Panc1 (cell line): Measurements from ENCODE around the gene PRKG1. TPM values are rescaled to one million over a fixed set of nuclear protein-coding genes. Genes with fewer than 3 reads are reported as not detected.
"Not testable (repeated sequence)": the region's sequence is repeated elsewhere in the genome, so short reads cannot be mapped to it uniquely, and the experiment has no call there.

Source experiments
- ATAC-seq: fragments of 200-7000 bp; cut with Tn5 transposase; 2 replicates; pipeline ENCODE4 v1.9.1; 2020; ENCODE audit warnings: mild to moderate bottlenecking, moderate library complexity
- BruUV-seq: library from RNA; stranded (reverse); fragments of 400-500 nt; replicated peaks from 2 replicates; lab custom pipeline; 2021; lab: Mats Ljungman, UMichigan
- CTCF ChIA-PET: fragments of 300-600 bp; sonication (Branson Sonifier 250); formaldehyde crosslinking; loops from one replicate; lab custom pipeline; 2022; ENCODE audit warnings: antibody characterized with exemption; lab: Charles Lee
- POLR2A ChIA-PET: fragments of 300-600 bp; sonication (Branson Sonifier 250); formaldehyde crosslinking; loops from one replicate; lab custom pipeline; 2022; ENCODE audit warnings: antibody characterized with exemption; lab: Charles Lee
- DNase-seq: peaks from one replicate; pipeline ENCODE4 v3.0.0-alpha.2; 2010; ENCODE audit warnings: low read depth, low spot score
- H3K27ac ChIP-seq: 2 replicates; pipeline ENCODE4 v1.5.1; 2011; ENCODE audit warnings: mild to moderate bottlenecking, low read length, inconsistent platforms
- H3K27me3 ChIP-seq: fragments of 200-500 bp; sonication (Bioruptor generic); 2 replicates; pipeline ENCODE4 v1.6.0; 2014; ENCODE audit warnings: low read length, inconsistent platforms; ENCODE audit not compliant: control insufficient read depth, insufficient read depth
- H3K36me3 ChIP-seq: fragments of 200-500 bp; sonication (Bioruptor generic); 2 replicates; pipeline ENCODE4 v1.5.1; 2014; ENCODE audit warnings: inconsistent platforms, mild to moderate bottlenecking, low read length, moderate library complexity; ENCODE audit not compliant: control insufficient read depth, insufficient read depth
- H3K4me1 ChIP-seq: 2 replicates; pipeline ENCODE4 v1.5.1; 2011; ENCODE audit warnings: inconsistent platforms, mild to moderate bottlenecking, low read length, moderate library complexity; ENCODE audit not compliant: control insufficient read depth, insufficient read depth
- H3K4me3 ChIP-seq, 2 experiments: 2 replicates each; pipeline ENCODE4 v1.5.1; 2011 to 2012; ENCODE audit warnings: low read depth in 2 of 2, low read length in 2 of 2, mild to moderate bottlenecking in 2 of 2, inconsistent platforms in 1 of 2, moderate library complexity in 1 of 2
- H3K9me3 ChIP-seq: fragments of 200-500 bp; sonication (Bioruptor generic); 2 replicates; pipeline ENCODE4 v1.5.1; 2014; ENCODE audit warnings: low read depth, mild to moderate bottlenecking, inconsistent platforms, low read length, moderate library complexity; ENCODE audit not compliant: control insufficient read depth, insufficient read depth
- POLR2AphosphoS5 ChIP-seq: IDR thresholded peaks from 2 replicates; pipeline ENCODE4 v1.6.1; 2012; ENCODE audit warnings: mild to moderate bottlenecking, low read depth, low read length, moderate library complexity
- SIN3A ChIP-seq: IDR thresholded peaks from 2 replicates; pipeline ENCODE4 v1.6.1; 2012; ENCODE audit warnings: low read depth, mild to moderate bottlenecking, low read length, moderate library complexity, borderline replicate concordance; ENCODE audit not compliant: insufficient read depth
- TCF7L2 ChIP-seq: IDR thresholded peaks from 2 replicates; pipeline ENCODE4 v1.6.1; 2011; ENCODE audit warnings: mild to moderate bottlenecking, low read depth, low read length, inconsistent platforms
- in situ Hi-C: cut with HindIII; loops from 2 replicates; pipeline ENCODE4 v1.10.0; 2016; ENCODE audit warnings: low sequenced_read_pairs, low pct_unique_long_range_greater_than_20kb
- intact Hi-C: fragments of 100-400 bp; cut with micrococcal nuclease; formaldehyde crosslinking; loops from one replicate; pipeline ENCODE4 v1.10.0; 2022; ENCODE audit not compliant: unreplicated experiment
- total RNA-seq: library from RNA; stranded (reverse); gene quantifications from one replicate; pipeline ENCODE4 v1.2.1, GENCODE V29; 2021; ENCODE audit not compliant: unreplicated experiment
- TF ChIP-seq, protein P1 (sequence below), 2 experiments: IDR thresholded peaks; 2 replicates each; pipeline ENCODE4 v1.6.1; 2011 to 2012; ENCODE audit warnings: low read depth in 2 of 2, control low read depth in 1 of 2, low read length in 1 of 2, mild to moderate bottlenecking in 1 of 2, moderate library complexity in 1 of 2; ENCODE audit not compliant: insufficient read depth in 1 of 2
- TF ChIP-seq, protein P2 (sequence below): fragments of 450-650 bp; IDR thresholded peaks from 2 replicates; pipeline ENCODE4 v1.5.1; 2017; ENCODE audit warnings: mild to moderate bottlenecking

Gene PRKG1
- total RNA-seq, 1 experiment from 2014 or later: 0.92 TPM

GRCh38 chr10:52197098-52197497 lies 1122.8 kb downstream of the PRKG1 start:
- ChIA-PET CTCF (no interaction called here), POLR2A (no interaction called here)
- intact Hi-C loops: no loop called here
- H3K4me1 ChIP-seq: no peaks in the 10 kb centered on the region
- no peaks in the 10 kb centered on the region for H3K36me3 ChIP-seq
- TF ChIP-seq POLR2AphosphoS5: no peak
- ATAC-seq (no peak), DNase-seq (no peak)
- H3K27ac ChIP-seq: no peak overlapping the region
- H3K9me3 ChIP-seq: no peaks in the 10 kb centered on the region
- in situ Hi-C loops: no loop called here
- BruUV-seq: no TSS peak
- no peak overlapping the region for H3K4me3 ChIP-seq
- no peaks in the 10 kb centered on the region for H3K27me3 ChIP-seq

DNA sequence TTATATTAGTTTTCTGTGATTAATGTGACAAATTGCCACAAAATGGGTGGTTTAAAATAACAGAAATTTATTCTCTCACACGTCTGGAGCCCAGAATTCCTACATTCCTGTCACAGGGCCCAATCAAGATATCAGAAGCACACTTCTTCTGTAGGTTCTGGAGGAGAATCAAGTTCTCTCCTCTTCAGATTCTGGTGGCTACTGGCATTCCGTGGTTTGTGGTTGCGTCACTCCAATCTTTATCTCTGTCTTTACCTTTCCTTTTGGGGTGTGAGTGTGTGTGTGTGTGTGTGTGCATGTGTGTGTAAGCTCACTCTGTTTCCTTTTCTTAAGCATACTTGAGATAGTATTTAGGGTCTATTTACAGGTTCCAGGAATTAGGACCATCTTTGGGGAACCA lies 1124.3 kb downstream of the PRKG1 start:
- no peak overlapping the region for H3K4me3 ChIP-seq
- H3K4me1 ChIP-seq: no peaks in the 10 kb centered on the region
- ATAC-seq: no peak
- in situ Hi-C loops (no loop called here), intact Hi-C loops (no loop called here)
- H3K27me3 ChIP-seq: no peaks in the 10 kb centered on the region
- no peak overlapping the region for H3K27ac ChIP-seq
- TF ChIP-seq SIN3A (no peak), POLR2AphosphoS5 (no peak), TCF7L2 (no peak)
- TF ChIP-seq, protein P1, sequence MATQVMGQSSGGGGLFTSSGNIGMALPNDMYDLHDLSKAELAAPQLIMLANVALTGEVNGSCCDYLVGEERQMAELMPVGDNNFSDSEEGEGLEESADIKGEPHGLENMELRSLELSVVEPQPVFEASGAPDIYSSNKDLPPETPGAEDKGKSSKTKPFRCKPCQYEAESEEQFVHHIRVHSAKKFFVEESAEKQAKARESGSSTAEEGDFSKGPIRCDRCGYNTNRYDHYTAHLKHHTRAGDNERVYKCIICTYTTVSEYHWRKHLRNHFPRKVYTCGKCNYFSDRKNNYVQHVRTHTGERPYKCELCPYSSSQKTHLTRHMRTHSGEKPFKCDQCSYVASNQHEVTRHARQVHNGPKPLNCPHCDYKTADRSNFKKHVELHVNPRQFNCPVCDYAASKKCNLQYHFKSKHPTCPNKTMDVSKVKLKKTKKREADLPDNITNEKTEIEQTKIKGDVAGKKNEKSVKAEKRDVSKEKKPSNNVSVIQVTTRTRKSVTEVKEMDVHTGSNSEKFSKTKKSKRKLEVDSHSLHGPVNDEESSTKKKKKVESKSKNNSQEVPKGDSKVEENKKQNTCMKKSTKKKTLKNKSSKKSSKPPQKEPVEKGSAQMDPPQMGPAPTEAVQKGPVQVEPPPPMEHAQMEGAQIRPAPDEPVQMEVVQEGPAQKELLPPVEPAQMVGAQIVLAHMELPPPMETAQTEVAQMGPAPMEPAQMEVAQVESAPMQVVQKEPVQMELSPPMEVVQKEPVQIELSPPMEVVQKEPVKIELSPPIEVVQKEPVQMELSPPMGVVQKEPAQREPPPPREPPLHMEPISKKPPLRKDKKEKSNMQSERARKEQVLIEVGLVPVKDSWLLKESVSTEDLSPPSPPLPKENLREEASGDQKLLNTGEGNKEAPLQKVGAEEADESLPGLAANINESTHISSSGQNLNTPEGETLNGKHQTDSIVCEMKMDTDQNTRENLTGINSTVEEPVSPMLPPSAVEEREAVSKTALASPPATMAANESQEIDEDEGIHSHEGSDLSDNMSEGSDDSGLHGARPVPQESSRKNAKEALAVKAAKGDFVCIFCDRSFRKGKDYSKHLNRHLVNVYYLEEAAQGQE (IDR thresholded peaks at IDR 0.05; ENCODE audit: insufficient read depth in 1 of 2, low read depth in 2 of 2, low read length in 1 of 2): no peak
- TF ChIP-seq, protein P2, sequence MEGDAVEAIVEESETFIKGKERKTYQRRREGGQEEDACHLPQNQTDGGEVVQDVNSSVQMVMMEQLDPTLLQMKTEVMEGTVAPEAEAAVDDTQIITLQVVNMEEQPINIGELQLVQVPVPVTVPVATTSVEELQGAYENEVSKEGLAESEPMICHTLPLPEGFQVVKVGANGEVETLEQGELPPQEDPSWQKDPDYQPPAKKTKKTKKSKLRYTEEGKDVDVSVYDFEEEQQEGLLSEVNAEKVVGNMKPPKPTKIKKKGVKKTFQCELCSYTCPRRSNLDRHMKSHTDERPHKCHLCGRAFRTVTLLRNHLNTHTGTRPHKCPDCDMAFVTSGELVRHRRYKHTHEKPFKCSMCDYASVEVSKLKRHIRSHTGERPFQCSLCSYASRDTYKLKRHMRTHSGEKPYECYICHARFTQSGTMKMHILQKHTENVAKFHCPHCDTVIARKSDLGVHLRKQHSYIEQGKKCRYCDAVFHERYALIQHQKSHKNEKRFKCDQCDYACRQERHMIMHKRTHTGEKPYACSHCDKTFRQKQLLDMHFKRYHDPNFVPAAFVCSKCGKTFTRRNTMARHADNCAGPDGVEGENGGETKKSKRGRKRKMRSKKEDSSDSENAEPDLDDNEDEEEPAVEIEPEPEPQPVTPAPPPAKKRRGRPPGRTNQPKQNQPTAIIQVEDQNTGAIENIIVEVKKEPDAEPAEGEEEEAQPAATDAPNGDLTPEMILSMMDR: no peak
- BruUV-seq: no TSS peak
- POLR2A ChIA-PET: no interaction called here
- DNase-seq: no peak
- CTCF ChIA-PET: no interaction called here
- H3K36me3 ChIP-seq: no peaks in the 10 kb centered on the region
- no peaks in the 10 kb centered on the region for H3K9me3 ChIP-seq

- H3K9me3 ChIP-seq, H3K4me3 ChIP-seq, CTCF ChIA-PET, in situ Hi-C loops, BruUV-seq, intact Hi-C loops, DNase-seq, H3K36me3 ChIP-seq, ATAC-seq, H3K27ac ChIP-seq, POLR2A ChIA-PET, H3K27me3 ChIP-seq, H3K4me1 ChIP-seq: not testable (repeated sequence)
Measured at GRCh38 chr10:52204906-52205305, 1130.6 kb downstream of the PRKG1 start.
